ENCODE measurements around the gene OR52I1.

GRCh38 chr11:4607781-4608666 is 14.2 kb downstream of the OR52I1 start, which contains the start of gene TRIM68:
- TF ChIP-seq EP300 (IDR thresholded peaks at IDR 0.05) (no peak), CTCF (IDR thresholded peaks at IDR 0.05) (peak in 3 of 4 experiments; percentile 20 to 23 (median 21)), POLR2AphosphoS5 (IDR thresholded peaks at IDR 0.05) (peak; percentile 54)
